HepG2 (cell line): ENCODE results near the gene RABEP1.

ENCODE experiments used
- MAZ ChIP-seq, 2 experiments: sonication (generic) in 1 of 2; formaldehyde crosslinking in 1 of 2; IDR thresholded peaks; 2 replicates each; pipeline versions ENCODE4 v1.5.0 to v1.6.1; 2012 to 2020; ENCODE audit warnings: low read depth in 2 of 2, mild to moderate bottlenecking in 2 of 2, borderline replicate concordance in 1 of 2, improper control_type of control experiment in 1 of 2, low read length in 1 of 2, missing genetic modification reagents in 1 of 2, moderate library complexity in 1 of 2
- POLR2A ChIP-seq, 2 experiments: IDR thresholded peaks; 2 replicates each; pipeline ENCODE4 v1.6.1; 2011; ENCODE audit warnings: low read depth in 2 of 2, low read length in 2 of 2, mild to moderate bottlenecking in 1 of 2, moderate library complexity in 1 of 2; ENCODE audit not compliant: insufficient read depth in 1 of 2

DNA sequence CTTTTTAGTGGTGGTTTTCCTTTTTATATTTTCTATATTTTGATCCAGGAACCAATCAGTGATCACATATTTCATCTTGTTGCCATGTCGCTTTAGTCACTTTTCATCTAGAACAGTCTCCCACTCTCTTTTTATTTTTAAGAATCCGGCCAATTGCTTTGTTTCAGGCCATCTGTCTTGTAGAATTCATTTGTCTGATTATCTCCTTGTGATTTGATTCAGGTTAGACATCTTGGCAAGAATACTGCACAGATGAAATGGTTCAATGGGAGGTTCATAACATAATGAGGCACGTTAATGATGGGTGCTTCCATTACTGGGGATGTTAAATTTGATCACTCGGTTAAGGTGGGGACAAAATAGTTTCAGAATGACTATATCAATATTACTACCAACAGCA, 88.3 kb downstream of the RABEP1 start:
- no peak for TF ChIP-seq POLR2A (IDR thresholded peaks at IDR 0.05; ENCODE audit: insufficient read depth in 1 of 2, low read depth in 2 of 2, low read length in 2 of 2)
- no peak for TF ChIP-seq MAZ (IDR thresholded peaks at IDR 0.05; ENCODE audit: borderline replicate concordance, low read depth, low read length)
- TF ChIP-seq MAZ (CRISPR knock-in tag; IDR thresholded peaks at IDR 0.05; ENCODE audit: low read depth): no peak
